Muscle layer of duodenum (tissue), 2 donors: Measurements from ENCODE around the gene OR10V1.
"Not testable (repeated sequence)": the region's sequence is repeated elsewhere in the genome, so short reads cannot be mapped to it uniquely, and the experiment has no call there.

Experiments used
- H3K27ac ChIP-seq: one replicate; pipeline ENCODE4 v1.7.0; 2013; ENCODE audit warnings: mild to moderate bottlenecking, low read length
- H3K27me3 ChIP-seq: one replicate; pipeline ENCODE4 v1.7.0; 2013; ENCODE audit warnings: low read depth, mild to moderate bottlenecking, control low read depth, low read length
- H3K36me3 ChIP-seq, 2 donors: one replicate each; pipeline ENCODE4 v1.7.0; 2013; ENCODE audit warnings: low read length in 2 of 2, control low read depth in 1 of 2, mild to moderate bottlenecking in 1 of 2; ENCODE audit not compliant: insufficient read depth in 2 of 2, control insufficient read depth in 1 of 2
- H3K4me1 ChIP-seq, 2 donors: one replicate each; pipeline ENCODE4 v1.7.0; 2013; ENCODE audit warnings: low read length in 2 of 2, mild to moderate bottlenecking in 2 of 2, control low read depth in 1 of 2, moderate library complexity in 1 of 2; ENCODE audit not compliant: insufficient read depth in 2 of 2, control insufficient read depth in 1 of 2
- H3K4me3 ChIP-seq, 2 donors: one replicate each; pipeline ENCODE4 v1.7.0; 2013; ENCODE audit warnings: low read length in 2 of 2, low read depth in 1 of 2, mild to moderate bottlenecking in 1 of 2
- H3K9me3 ChIP-seq, 2 donors: one replicate each; pipeline ENCODE4 v1.7.0; 2013; ENCODE audit warnings: low read length in 2 of 2, control low read depth in 1 of 2, mild to moderate bottlenecking in 1 of 2; ENCODE audit not compliant: control insufficient read depth in 1 of 2
- donor health status: healthy.

Gene OR10V1

GRCh38 chr11:59708537-59708936, 5.1 kb downstream of the OR10V1 start:
- no peaks in the 10 kb centered on the region for H3K4me1 ChIP-seq
- no peak overlapping the region for H3K27ac ChIP-seq
- no peaks in the 10 kb centered on the region for H3K36me3 ChIP-seq
- H3K27me3 ChIP-seq, result no peaks in the 10 kb centered on the region
- H3K4me3 ChIP-seq, result no peak overlapping the region
- no peaks in the 10 kb centered on the region for H3K9me3 ChIP-seq

GRCh38 chr11:59707371-59707770, 6.3 kb downstream of the OR10V1 start:
- Histone ChIP-seq H3K4me3 (no peak overlapping the region), H3K27ac (no peak overlapping the region), H3K27me3 (no peaks in the 10 kb centered on the region), H3K36me3 (no peaks in the 10 kb centered on the region), H3K4me1 (no peaks in the 10 kb centered on the region), H3K9me3 (no peaks in the 10 kb centered on the region)

GRCh38 chr11:59706518-59707285, 6.9 kb downstream of the OR10V1 start:
- Histone ChIP-seq H3K9me3 (no peaks in the 10 kb centered on the region), H3K4me1 (no peaks in the 10 kb centered on the region), H3K27ac (no peak overlapping the region), H3K27me3 (no peaks in the 10 kb centered on the region), H3K36me3 (no peaks in the 10 kb centered on the region), H3K4me3 (no peak overlapping the region)

- no peaks in the 10 kb centered on the region for H3K9me3 ChIP-seq
- no peak overlapping the region for H3K4me3 ChIP-seq
- no peaks in the 10 kb centered on the region for H3K36me3 ChIP-seq
- no peaks in the 10 kb centered on the region for H3K4me1 ChIP-seq
- no peak overlapping the region for H3K27ac ChIP-seq
- H3K27me3 ChIP-seq, result no peaks in the 10 kb centered on the region
These were observed 8.4 kb downstream of the OR10V1 start for GRCh38 chr11:59705294-59705693.

- H3K27me3 ChIP-seq, H3K4me1 ChIP-seq, H3K9me3 ChIP-seq, H3K27ac ChIP-seq, H3K36me3 ChIP-seq, H3K4me3 ChIP-seq: not testable (repeated sequence)
These were observed 10.1 kb downstream of the OR10V1 start for GRCh38 chr11:59703515-59703914.

- not testable (repeated sequence) for H3K4me1 ChIP-seq, H3K4me3 ChIP-seq, H3K9me3 ChIP-seq, H3K27ac ChIP-seq, H3K27me3 ChIP-seq, H3K36me3 ChIP-seq
These were observed 13.5 kb downstream of the OR10V1 start for GRCh38 chr11:59700157-59700556.

- no peak overlapping the region for H3K4me3 ChIP-seq
- H3K36me3 ChIP-seq, result no peaks in the 10 kb centered on the region
- no peak overlapping the region for H3K27ac ChIP-seq
- no peaks in the 10 kb centered on the region for H3K27me3 ChIP-seq
- H3K4me1 ChIP-seq, result no peaks in the 10 kb centered on the region
- peaks cover 0 to under 1% of the 10 kb centered on the region in 2 donors for H3K9me3 ChIP-seq
These were observed 15.1 kb downstream of the OR10V1 start for GRCh38 chr11:59698506-59698905.

GRCh38 chr11:59692915-59693314, 20.7 kb downstream of the OR10V1 start:
- H3K9me3 ChIP-seq, result peaks cover 3 to 10% of the 10 kb centered on the region in 2 donors
- no peaks in the 10 kb centered on the region for H3K4me1 ChIP-seq
- no peak overlapping the region for H3K4me3 ChIP-seq
- H3K36me3 ChIP-seq, result no peaks in the 10 kb centered on the region
- H3K27ac ChIP-seq, result no peak overlapping the region
- no peaks in the 10 kb centered on the region for H3K27me3 ChIP-seq

GRCh38 chr11:59691156-59691555, 22.5 kb downstream of the OR10V1 start:
- Histone ChIP-seq H3K4me3 (no peak overlapping the region), H3K9me3 (peaks cover 3 to 10% of the 10 kb centered on the region in 2 donors), H3K27me3 (no peaks in the 10 kb centered on the region), H3K27ac (no peak overlapping the region), H3K4me1 (no peaks in the 10 kb centered on the region), H3K36me3 (no peaks in the 10 kb centered on the region)

GRCh38 chr11:59689015-59689414, 24.6 kb downstream of the OR10V1 start:
- no peaks in the 10 kb centered on the region for H3K4me1 ChIP-seq
- H3K27ac ChIP-seq, result no peak overlapping the region
- H3K4me3 ChIP-seq, result no peak overlapping the region
- peaks cover 3 to 10% of the 10 kb centered on the region in 2 donors for H3K9me3 ChIP-seq
- H3K36me3 ChIP-seq, result no peaks in the 10 kb centered on the region
- no peaks in the 10 kb centered on the region for H3K27me3 ChIP-seq

- not testable (repeated sequence) for H3K9me3 ChIP-seq, H3K27ac ChIP-seq, H3K4me3 ChIP-seq, H3K4me1 ChIP-seq, H3K36me3 ChIP-seq, H3K27me3 ChIP-seq
These were observed 32.4 kb downstream of the OR10V1 start for GRCh38 chr11:59681260-59681725.
